WTC11 (cell line): ENCODE data around the gene B3GALNT2.
"Not testable (repeated sequence)": the region's sequence is repeated elsewhere in the genome, so short reads cannot be mapped to it uniquely, and the experiment has no call there.

Experiments
- ESRRA ChIP-seq: sonication (generic); formaldehyde crosslinking; IDR thresholded peaks from 2 replicates; pipeline ENCODE4 v1.8.1; 2022; ENCODE audit warnings: mild to moderate bottlenecking, missing genetic modification reagents, borderline replicate concordance
- MYBL2 ChIP-seq: sonication (generic); formaldehyde crosslinking; IDR thresholded peaks from 2 replicates; pipeline ENCODE4 v1.8.1; 2023; ENCODE audit warnings: mild to moderate bottlenecking, moderate library complexity, missing genetic modification reagents
- ZNF232 ChIP-seq: sonication (generic); formaldehyde crosslinking; IDR thresholded peaks from 2 replicates; pipeline ENCODE4 v1.8.0; 2022; ENCODE audit warnings: mild to moderate bottlenecking, missing genetic modification reagents
- TF ChIP-seq, protein P1 (sequence below): fragments of 200-600 bp; IDR thresholded peaks from 2 replicates; pipeline ENCODE4 v1.8.0; 2022; ENCODE audit warnings: antibody characterized with exemption
- TF ChIP-seq, protein P2 (sequence below): sonication (generic); formaldehyde crosslinking; IDR thresholded peaks from 2 replicates; pipeline ENCODE4 v1.8.1; 2023; ENCODE audit warnings: mild to moderate bottlenecking, missing genetic modification reagents, moderate library complexity

DNA sequence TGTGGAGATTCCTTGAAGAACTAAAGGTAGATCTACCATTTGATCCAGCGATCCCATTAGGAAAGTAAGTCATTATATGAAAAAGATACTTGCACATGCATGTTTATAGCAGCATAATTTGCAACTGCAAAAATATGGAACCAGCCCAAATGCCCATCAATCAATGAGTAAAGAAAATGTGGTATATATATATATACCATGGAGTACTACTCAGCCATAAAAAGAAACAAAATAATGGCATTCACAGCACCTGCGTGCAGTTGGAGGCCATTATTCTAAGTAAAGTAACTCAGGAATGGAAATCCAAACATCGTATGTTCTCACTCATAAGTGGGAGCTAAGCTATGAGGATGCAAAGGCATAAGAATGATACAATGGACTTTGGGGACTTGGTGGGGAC, 41.4 kb downstream of the B3GALNT2 start:
- TF ChIP-seq ZNF232 (CRISPR knock-in tag); ESRRA; MYBL2 (CRISPR knock-in tag): not testable (repeated sequence)
- TF ChIP-seq, protein P1, sequence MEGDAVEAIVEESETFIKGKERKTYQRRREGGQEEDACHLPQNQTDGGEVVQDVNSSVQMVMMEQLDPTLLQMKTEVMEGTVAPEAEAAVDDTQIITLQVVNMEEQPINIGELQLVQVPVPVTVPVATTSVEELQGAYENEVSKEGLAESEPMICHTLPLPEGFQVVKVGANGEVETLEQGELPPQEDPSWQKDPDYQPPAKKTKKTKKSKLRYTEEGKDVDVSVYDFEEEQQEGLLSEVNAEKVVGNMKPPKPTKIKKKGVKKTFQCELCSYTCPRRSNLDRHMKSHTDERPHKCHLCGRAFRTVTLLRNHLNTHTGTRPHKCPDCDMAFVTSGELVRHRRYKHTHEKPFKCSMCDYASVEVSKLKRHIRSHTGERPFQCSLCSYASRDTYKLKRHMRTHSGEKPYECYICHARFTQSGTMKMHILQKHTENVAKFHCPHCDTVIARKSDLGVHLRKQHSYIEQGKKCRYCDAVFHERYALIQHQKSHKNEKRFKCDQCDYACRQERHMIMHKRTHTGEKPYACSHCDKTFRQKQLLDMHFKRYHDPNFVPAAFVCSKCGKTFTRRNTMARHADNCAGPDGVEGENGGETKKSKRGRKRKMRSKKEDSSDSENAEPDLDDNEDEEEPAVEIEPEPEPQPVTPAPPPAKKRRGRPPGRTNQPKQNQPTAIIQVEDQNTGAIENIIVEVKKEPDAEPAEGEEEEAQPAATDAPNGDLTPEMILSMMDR = not testable (repeated sequence)
- TF ChIP-seq, protein P2, sequence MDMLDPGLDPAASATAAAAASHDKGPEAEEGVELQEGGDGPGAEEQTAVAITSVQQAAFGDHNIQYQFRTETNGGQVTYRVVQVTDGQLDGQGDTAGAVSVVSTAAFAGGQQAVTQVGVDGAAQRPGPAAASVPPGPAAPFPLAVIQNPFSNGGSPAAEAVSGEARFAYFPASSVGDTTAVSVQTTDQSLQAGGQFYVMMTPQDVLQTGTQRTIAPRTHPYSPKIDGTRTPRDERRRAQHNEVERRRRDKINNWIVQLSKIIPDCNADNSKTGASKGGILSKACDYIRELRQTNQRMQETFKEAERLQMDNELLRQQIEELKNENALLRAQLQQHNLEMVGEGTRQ (CRISPR knock-in tag) = not testable (repeated sequence)
